Trophoblast cell (in vitro differentiated cells and primary cell): ENCODE data around the gene SPON1.

ENCODE experiments used
- DNase-seq, 2 donors: peaks; one replicate each; pipeline ENCODE4 v3.0.0-alpha.2; 2016
- H2AFZ ChIP-seq: 2 replicates; pipeline ENCODE4 v1.6.1; 2013; ENCODE audit warnings: low read length, moderate library complexity, mild to moderate bottlenecking; ENCODE audit not compliant: insufficient read depth, poor library complexity
- H2AK5ac ChIP-seq: 2 replicates; pipeline ENCODE4 v1.6.1; 2013; ENCODE audit warnings: mild to moderate bottlenecking, low read length
- H2BK120ac ChIP-seq: 2 replicates; pipeline ENCODE4 v1.6.1; 2013; ENCODE audit warnings: low read length, mild to moderate bottlenecking, moderate library complexity; ENCODE audit not compliant: insufficient read depth, poor library complexity
- H2BK12ac ChIP-seq: 2 replicates; pipeline ENCODE4 v1.6.1; 2013; ENCODE audit warnings: mild to moderate bottlenecking, low read length, moderate library complexity
- H2BK5ac ChIP-seq: 2 replicates; pipeline ENCODE4 v1.6.1; 2013; ENCODE audit warnings: low read length, low read depth, moderate library complexity, mild to moderate bottlenecking; ENCODE audit not compliant: poor library complexity
- H3K14ac ChIP-seq: 2 replicates; pipeline ENCODE4 v1.6.1; 2013; ENCODE audit warnings: mild to moderate bottlenecking, low read length
- H3K18ac ChIP-seq: 2 replicates; pipeline ENCODE4 v1.6.1; 2013; ENCODE audit warnings: mild to moderate bottlenecking, low read length
- H3K23ac ChIP-seq: 2 replicates; pipeline ENCODE4 v1.6.1; 2013; ENCODE audit warnings: low read length
- H3K27ac ChIP-seq: 2 replicates; pipeline ENCODE4 v1.5.1; 2013; ENCODE audit warnings: low read depth, mild to moderate bottlenecking, inconsistent platforms, low read length, moderate library complexity
- H3K27me3 ChIP-seq: 2 replicates; pipeline ENCODE4 v1.6.1; 2013; ENCODE audit warnings: inconsistent platforms, mild to moderate bottlenecking, low read length, moderate library complexity; ENCODE audit not compliant: insufficient read depth
- H3K36me3 ChIP-seq, 2 experiments: 1 replicate in 1 of 2; 2 replicates in 1 of 2; pipeline ENCODE4 v1.6.1; 2013; ENCODE audit warnings: low read length in 2 of 2, mild to moderate bottlenecking in 2 of 2, moderate library complexity in 1 of 2; ENCODE audit not compliant: insufficient read depth in 2 of 2, control insufficient read depth in 1 of 2
- H3K4ac ChIP-seq: 2 replicates; pipeline ENCODE4 v1.6.1; 2013; ENCODE audit warnings: low read depth, mild to moderate bottlenecking, low read length, moderate library complexity
- H3K4me1 ChIP-seq, 2 experiments: 1 replicate in 1 of 2; 2 replicates in 1 of 2; pipeline ENCODE4 v1.6.1; 2013; ENCODE audit warnings: low read length in 2 of 2, mild to moderate bottlenecking in 2 of 2, moderate library complexity in 1 of 2; ENCODE audit not compliant: insufficient read depth in 2 of 2, control insufficient read depth in 1 of 2
- H3K4me2 ChIP-seq: 2 replicates; pipeline ENCODE4 v1.6.1; 2013; ENCODE audit warnings: inconsistent platforms, mild to moderate bottlenecking, low read length, moderate library complexity
- H3K4me3 ChIP-seq: 2 replicates; pipeline ENCODE4 v1.5.1; 2013; ENCODE audit warnings: mild to moderate bottlenecking, low read depth, low read length, inconsistent platforms
- H3K79me1 ChIP-seq: one replicate; pipeline ENCODE4 v1.6.1; 2013; ENCODE audit warnings: low read length
- H3K79me2 ChIP-seq: 2 replicates; pipeline ENCODE4 v1.6.1; 2013; ENCODE audit warnings: low read length, mild to moderate bottlenecking; ENCODE audit not compliant: control insufficient read depth, insufficient read depth, poor library complexity
- H3K9ac ChIP-seq: 2 replicates; pipeline ENCODE4 v1.6.1; 2013; ENCODE audit warnings: mild to moderate bottlenecking, low read length
- H3K9me3 ChIP-seq: 2 replicates; pipeline ENCODE4 v1.6.1; 2013; ENCODE audit warnings: low read depth, mild to moderate bottlenecking, control low read depth, inconsistent platforms, low read length; ENCODE audit not compliant: insufficient read depth
- H4K12ac ChIP-seq: 2 replicates; pipeline ENCODE4 v1.6.1; 2013; ENCODE audit warnings: low read depth, mild to moderate bottlenecking, low read length, moderate library complexity
- H4K8ac ChIP-seq: 2 replicates; pipeline ENCODE4 v1.6.1; 2013; ENCODE audit warnings: low read depth, mild to moderate bottlenecking, low read length, moderate library complexity
- H4K91ac ChIP-seq: one replicate; pipeline ENCODE4 v1.6.1; 2013; ENCODE audit warnings: low read depth, mild to moderate bottlenecking, low read length, moderate library complexity
- WGBS: extraction: QIAGEN DNeasy Blood & Tissue Kit; methylation state at CpG from one replicate; pipeline ENCODE4 v1.1.7; 2013; ENCODE audit warnings: missing lambda C conversion rate; ENCODE audit not compliant: insufficient read length, insufficient coverage; ENCODE audit errors: extremely low coverage; 5-methylcytosine and 5-hydroxymethylcytosine counted together

The SPON1 gene

DNA sequence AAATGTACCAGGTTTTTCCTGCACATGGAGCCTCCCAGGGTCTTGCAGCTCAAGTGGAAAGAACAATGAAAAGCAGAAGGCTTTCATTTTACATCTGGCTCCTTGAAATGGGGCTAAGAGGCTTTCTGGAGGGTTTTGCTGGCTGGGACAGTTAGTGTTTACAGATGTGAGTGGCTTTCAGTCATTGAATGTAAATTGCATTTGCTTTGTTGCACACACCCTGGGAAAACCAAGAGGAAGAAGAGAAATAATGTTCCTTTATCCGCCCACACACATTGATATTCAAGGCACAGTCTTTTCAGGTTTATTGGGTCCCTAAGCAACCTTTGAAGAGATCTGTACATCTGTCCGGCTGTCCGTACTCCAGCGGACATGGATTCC is 144.5 kb downstream of the SPON1 start:
- Histone ChIP-seq H3K9me3 (no peaks in the 10 kb centered on the region), H3K36me3 (no peaks in the 10 kb centered on the region), H2BK120ac (no peak overlapping the region), H4K91ac (no peak overlapping the region), H4K12ac (no peak overlapping the region), H2BK5ac (no peak overlapping the region), H3K4me2 (no peak overlapping the region), H3K18ac (no peak overlapping the region), H3K27me3 (no peaks in the 10 kb centered on the region), H3K4ac (no peak overlapping the region), H3K4me1 (peaks cover 0 to 2% of the 10 kb centered on the region in 2 experiments), H3K79me2 (no peaks in the 10 kb centered on the region), H2BK12ac (no peak overlapping the region), H3K4me3 (no peak overlapping the region), H3K27ac (no peak overlapping the region), H3K23ac (no peak overlapping the region), H4K8ac (no peak overlapping the region), H2AK5ac (no peak overlapping the region), H3K79me1 (no peaks in the 10 kb centered on the region), H2AFZ (no peak overlapping the region), H3K14ac (no peak overlapping the region), H3K9ac (no peak overlapping the region)
- no peak for DNase-seq
- no CpG with 5 or more reads among the region's 4 CpGs for WGBS

DNA sequence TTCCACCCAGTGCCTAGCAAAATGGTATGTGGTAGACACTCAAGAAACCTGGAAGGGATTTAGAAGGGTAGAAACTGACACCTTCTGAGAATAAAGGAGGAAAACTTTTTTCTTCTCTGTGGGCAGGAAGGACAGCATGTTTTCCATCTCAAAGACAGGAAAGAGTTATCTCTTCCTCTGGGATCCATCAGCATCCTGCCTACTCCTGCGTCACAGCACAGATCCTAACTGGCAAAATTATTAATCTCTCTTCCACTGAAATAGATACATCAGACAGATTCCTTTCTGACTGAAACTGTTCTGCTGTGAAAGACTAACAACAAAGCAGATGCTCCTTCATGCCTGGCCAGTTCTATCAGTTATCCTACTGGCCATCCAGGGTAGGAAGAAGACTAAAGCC is 147.2 kb downstream of the SPON1 start:
- no peaks in the 10 kb centered on the region for H3K79me1 ChIP-seq
- H3K18ac ChIP-seq, result no peak overlapping the region
- H2BK5ac ChIP-seq, result no peak overlapping the region

DNA sequence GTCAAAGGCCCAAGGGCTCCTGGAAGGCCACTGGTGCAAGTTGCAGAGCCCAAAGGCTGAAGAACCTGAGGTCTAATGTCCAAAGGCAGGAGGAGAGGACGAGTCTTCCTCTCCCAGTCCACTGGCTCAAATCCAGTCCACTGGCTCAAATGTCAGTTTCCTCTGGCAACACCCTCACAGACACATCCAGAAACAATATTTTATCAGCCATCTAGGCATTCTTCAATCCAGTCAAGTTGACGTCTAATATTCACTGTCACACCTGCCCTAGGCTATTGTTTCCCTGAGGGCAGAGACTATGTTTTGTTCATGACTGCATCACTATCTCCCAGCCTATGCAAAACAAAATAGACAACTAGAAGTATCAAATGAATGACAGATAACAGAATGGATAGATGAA is 148.1 kb downstream of the SPON1 start:
- no peak overlapping the region for H4K12ac ChIP-seq
- H3K4ac ChIP-seq, result no peak overlapping the region
- H2BK120ac ChIP-seq, result no peak overlapping the region
- no peak overlapping the region for H3K14ac ChIP-seq
- no peak overlapping the region for H3K4me3 ChIP-seq
- no peak overlapping the region for H4K91ac ChIP-seq
- H3K9ac ChIP-seq, result no peak overlapping the region
- H2BK12ac ChIP-seq, result no peak overlapping the region
- no peak overlapping the region for H3K23ac ChIP-seq
- H3K79me1 ChIP-seq, result no peaks in the 10 kb centered on the region
- H2BK5ac ChIP-seq, result no peak overlapping the region
- no peaks in the 10 kb centered on the region for H3K27me3 ChIP-seq
- DNase-seq, result peak; percentile 84 to 96
- no peak overlapping the region for H2AFZ ChIP-seq
- no peak overlapping the region for H2AK5ac ChIP-seq
- no peak overlapping the region for H4K8ac ChIP-seq
- no peaks in the 10 kb centered on the region for H3K79me2 ChIP-seq
- no peaks in the 10 kb centered on the region for H3K36me3 ChIP-seq
- no CpG with 5 or more reads among the region's 2 CpGs for WGBS
- H3K27ac ChIP-seq, result no peak overlapping the region
- H3K18ac ChIP-seq, result no peak overlapping the region
- no peaks in the 10 kb centered on the region for H3K9me3 ChIP-seq
- H3K4me2 ChIP-seq, result no peak overlapping the region
- H3K4me1 ChIP-seq, result peaks cover 0 to 2% of the 10 kb centered on the region in 2 experiments

More for the DNA sequence above, 147.2 kb downstream of the SPON1 start:
- no peaks in the 10 kb centered on the region for H3K79me2 ChIP-seq
- no peak overlapping the region for H2BK12ac ChIP-seq
- no peak overlapping the region for H4K8ac ChIP-seq
- H3K14ac ChIP-seq, result no peak overlapping the region
- no peak overlapping the region for H2BK120ac ChIP-seq
- no peaks in the 10 kb centered on the region for H3K36me3 ChIP-seq
- H3K27ac ChIP-seq, result no peak overlapping the region
- H3K23ac ChIP-seq, result no peak overlapping the region
- H3K4me2 ChIP-seq, result no peak overlapping the region
- no peak overlapping the region for H3K4me3 ChIP-seq
- no peak overlapping the region for H3K9ac ChIP-seq
- no peak overlapping the region for H4K91ac ChIP-seq
- WGBS, result no CpG with 5 or more reads among the region's 1 CpG
- no peak overlapping the region for H4K12ac ChIP-seq
- no peak overlapping the region for H3K4ac ChIP-seq
- H3K27me3 ChIP-seq, result no peaks in the 10 kb centered on the region
- no peaks in the 10 kb centered on the region for H3K9me3 ChIP-seq
- no peak overlapping the region for H2AK5ac ChIP-seq
- peaks cover 0 to 2% of the 10 kb centered on the region in 2 experiments for H3K4me1 ChIP-seq
- DNase-seq, result no peak
- H2AFZ ChIP-seq, result no peak overlapping the region

DNA sequence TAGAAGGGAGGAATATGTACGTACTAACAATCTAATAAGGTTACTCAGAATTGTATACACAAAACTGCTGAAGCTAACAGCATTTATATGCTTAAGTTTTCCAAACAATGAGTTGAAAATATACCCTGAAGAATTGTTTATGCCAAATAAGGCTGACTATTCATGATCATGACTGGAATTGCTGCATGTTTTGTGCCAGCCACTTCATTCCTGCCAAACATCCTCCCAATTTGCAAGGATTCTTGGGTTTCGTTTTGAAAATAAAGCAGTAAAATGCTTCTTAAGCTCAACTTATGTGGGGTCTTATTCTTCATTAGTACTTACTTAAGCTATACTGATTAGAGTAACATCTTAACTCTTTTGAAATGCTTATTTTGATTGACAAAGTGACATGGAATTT is 149.0 kb downstream of the SPON1 start:
- H3K79me1 ChIP-seq, result no peaks in the 10 kb centered on the region
- no peak overlapping the region for H4K12ac ChIP-seq
- no peak overlapping the region for H4K8ac ChIP-seq
- no peaks in the 10 kb centered on the region for H3K79me2 ChIP-seq
- H2AFZ ChIP-seq, result no peak overlapping the region
- H3K4me1 ChIP-seq, result peaks cover 0 to 2% of the 10 kb centered on the region in 2 experiments
- H3K4ac ChIP-seq, result no peak overlapping the region
- H3K36me3 ChIP-seq, result no peaks in the 10 kb centered on the region
- H3K14ac ChIP-seq, result no peak overlapping the region
- H2BK12ac ChIP-seq, result no peak overlapping the region
- no peak overlapping the region for H3K27ac ChIP-seq
- no peak overlapping the region for H2BK5ac ChIP-seq
- whole genome bisulfite sequencing, result no CpG with 5 or more reads among the region's 2 CpGs
- H3K23ac ChIP-seq, result no peak overlapping the region
- H3K4me3 ChIP-seq, result no peak overlapping the region
- H2AK5ac ChIP-seq, result no peak overlapping the region
- no peaks in the 10 kb centered on the region for H3K27me3 ChIP-seq
- no peak overlapping the region for H3K18ac ChIP-seq
- no peak overlapping the region for H4K91ac ChIP-seq
- no peak overlapping the region for H2BK120ac ChIP-seq
- H3K9ac ChIP-seq, result no peak overlapping the region
- no peaks in the 10 kb centered on the region for H3K9me3 ChIP-seq
- DNase-seq, result no peak
- no peak overlapping the region for H3K4me2 ChIP-seq
